Measurements from ENCODE around the gene ATP6V0A1. TPM values are rescaled to one million over a fixed set of nuclear protein-coding genes. Genes with fewer than 3 reads are reported as not detected.
A peak's percentile ranks its signal among the peaks of the same experiment; 100 is the strongest.

The ATP6V0A1 gene
- total RNA-seq, 1 donor from 2014 or later = 78.6 TPM

GRCh38 chr17:42521666-42522262 is 63.1 kb downstream of the ATP6V0A1 start:
- no peak for DNase-seq (ENCODE audit: low read depth)
- Histone ChIP-seq H3K4me3 (ENCODE audit: insufficient read depth, low read depth, low read length) (no peak overlapping the region), H3K36me3 (ENCODE audit: insufficient read depth, low read length) (no peaks in the 10 kb centered on the region), H3K4me1 (ENCODE audit: insufficient read depth, low read length) (peaks cover 73% of the 10 kb centered on the region), H3K9ac (ENCODE audit: low read length) (peak overlapping the region; percentile 84), H4K20me1 (ENCODE audit: insufficient read depth, low read length) (no peaks in the 10 kb centered on the region), H2AFZ (ENCODE audit: low read depth, low read length) (no peak overlapping the region), H3K9me3 (ENCODE audit: insufficient read depth, low read depth, low read length) (no peaks in the 10 kb centered on the region), H3K27me3 (ENCODE audit: insufficient read depth, low read length) (no peaks in the 10 kb centered on the region), H3K27ac (ENCODE audit: low read depth, low read length) (peak overlapping the region; percentile 100), H3K79me2 (ENCODE audit: insufficient read depth, low read length) (no peaks in the 10 kb centered on the region), H3K4me2 (ENCODE audit: low read length) (peak overlapping the region; percentile 79)
- H3K36me3 Mint-ChIP-seq (ENCODE audit: low read depth, unreplicated experiment) = peaks cover 11% of the 10 kb centered on the region
- TF ChIP-seq, protein P1, sequence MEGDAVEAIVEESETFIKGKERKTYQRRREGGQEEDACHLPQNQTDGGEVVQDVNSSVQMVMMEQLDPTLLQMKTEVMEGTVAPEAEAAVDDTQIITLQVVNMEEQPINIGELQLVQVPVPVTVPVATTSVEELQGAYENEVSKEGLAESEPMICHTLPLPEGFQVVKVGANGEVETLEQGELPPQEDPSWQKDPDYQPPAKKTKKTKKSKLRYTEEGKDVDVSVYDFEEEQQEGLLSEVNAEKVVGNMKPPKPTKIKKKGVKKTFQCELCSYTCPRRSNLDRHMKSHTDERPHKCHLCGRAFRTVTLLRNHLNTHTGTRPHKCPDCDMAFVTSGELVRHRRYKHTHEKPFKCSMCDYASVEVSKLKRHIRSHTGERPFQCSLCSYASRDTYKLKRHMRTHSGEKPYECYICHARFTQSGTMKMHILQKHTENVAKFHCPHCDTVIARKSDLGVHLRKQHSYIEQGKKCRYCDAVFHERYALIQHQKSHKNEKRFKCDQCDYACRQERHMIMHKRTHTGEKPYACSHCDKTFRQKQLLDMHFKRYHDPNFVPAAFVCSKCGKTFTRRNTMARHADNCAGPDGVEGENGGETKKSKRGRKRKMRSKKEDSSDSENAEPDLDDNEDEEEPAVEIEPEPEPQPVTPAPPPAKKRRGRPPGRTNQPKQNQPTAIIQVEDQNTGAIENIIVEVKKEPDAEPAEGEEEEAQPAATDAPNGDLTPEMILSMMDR (IDR thresholded peaks at IDR 0.05; ENCODE audit: insufficient read depth, low read depth, low read length) = no peak
- no peak for TF ChIP-seq EZH2 (IDR thresholded peaks at IDR 0.05; ENCODE audit: insufficient read depth, low read length)
- no peaks in the 10 kb centered on the region for H3K9me3 Mint-ChIP-seq (ENCODE audit: unreplicated experiment)
- H3K27me3 Mint-ChIP-seq (ENCODE audit: low read depth, unreplicated experiment) = no peaks in the 10 kb centered on the region
- H3K27ac Mint-ChIP-seq (ENCODE audit: unreplicated experiment) = peak overlapping the region; percentile 100
- peak overlapping the region; percentile 22 for H3K4me3 Mint-ChIP-seq (ENCODE audit: unreplicated experiment)
- H3K4me1 Mint-ChIP-seq (ENCODE audit: low read depth, unreplicated experiment) = peaks cover 82% of the 10 kb centered on the region
- no peak for FAIRE-seq

- TF ChIP-seq EZH2 (IDR thresholded peaks at IDR 0.05; ENCODE audit: insufficient read depth, low read length) = no peak
- TF ChIP-seq, protein P1 (IDR thresholded peaks at IDR 0.05; ENCODE audit: insufficient read depth, low read depth, low read length) = no peak
- no peaks in the 10 kb centered on the region for H3K9me3 Mint-ChIP-seq (ENCODE audit: unreplicated experiment)
- Histone ChIP-seq H3K79me2 (ENCODE audit: insufficient read depth, low read length) (no peaks in the 10 kb centered on the region), H3K4me1 (ENCODE audit: insufficient read depth, low read length) (peaks cover 75% of the 10 kb centered on the region), H3K27ac (ENCODE audit: low read depth, low read length) (peak overlapping the region; percentile 100), H3K9me3 (ENCODE audit: insufficient read depth, low read depth, low read length) (no peaks in the 10 kb centered on the region), H3K36me3 (ENCODE audit: insufficient read depth, low read length) (no peaks in the 10 kb centered on the region), H3K27me3 (ENCODE audit: insufficient read depth, low read length) (no peaks in the 10 kb centered on the region), H2AFZ (ENCODE audit: low read depth, low read length) (no peak overlapping the region), H3K4me2 (ENCODE audit: low read length) (no peak overlapping the region), H3K9ac (ENCODE audit: low read length) (no peak overlapping the region), H4K20me1 (ENCODE audit: insufficient read depth, low read length) (no peaks in the 10 kb centered on the region), H3K4me3 (ENCODE audit: insufficient read depth, low read depth, low read length) (no peak overlapping the region)
- no peaks in the 10 kb centered on the region for H3K27me3 Mint-ChIP-seq (ENCODE audit: low read depth, unreplicated experiment)
- H3K4me1 Mint-ChIP-seq (ENCODE audit: low read depth, unreplicated experiment) = peaks cover 81% of the 10 kb centered on the region
- peak overlapping the region; percentile 56 for H3K4me3 Mint-ChIP-seq (ENCODE audit: unreplicated experiment)
- peak overlapping the region; percentile 89 for H3K27ac Mint-ChIP-seq (ENCODE audit: unreplicated experiment)
- peaks cover 11% of the 10 kb centered on the region for H3K36me3 Mint-ChIP-seq (ENCODE audit: low read depth, unreplicated experiment)
- DNase-seq (ENCODE audit: low read depth) (no peak), FAIRE-seq (no peak)
These were observed 63.6 kb downstream of the ATP6V0A1 start for GRCh38 chr17:42522263-42522790.

DNA sequence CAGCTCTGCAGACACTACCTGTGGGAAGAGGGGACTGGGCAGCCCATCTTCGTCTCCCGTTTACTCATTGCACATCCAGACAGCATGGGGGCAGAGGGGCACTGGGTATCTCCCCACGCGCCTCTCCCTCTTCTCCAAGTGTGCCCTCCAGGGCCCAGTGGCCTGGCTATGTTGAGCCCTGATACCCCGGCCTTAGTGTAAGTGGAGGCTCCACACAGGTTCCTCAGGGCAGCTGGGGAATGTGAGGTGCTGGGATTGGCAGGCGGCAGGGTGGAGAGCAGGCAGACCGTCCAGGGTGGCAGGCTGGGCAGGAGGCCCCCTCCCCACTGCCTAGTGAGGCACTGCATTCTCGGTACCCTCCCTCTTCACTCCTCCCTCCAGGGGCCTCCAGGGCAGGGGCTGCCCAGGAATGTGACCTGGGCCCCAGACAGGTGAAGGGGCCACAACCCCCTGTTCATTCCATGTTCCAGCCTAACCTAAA is 64.2 kb downstream of the ATP6V0A1 start:
- FAIRE-seq (no peak), DNase-seq (ENCODE audit: low read depth) (no peak)
- H3K36me3 ChIP-seq (ENCODE audit: insufficient read depth, low read length) = no peaks in the 10 kb centered on the region
- H3K4me2 ChIP-seq (ENCODE audit: low read length) = no peak overlapping the region
- no peak overlapping the region for H3K27ac ChIP-seq (ENCODE audit: low read depth, low read length)
- no peaks in the 10 kb centered on the region for H4K20me1 ChIP-seq (ENCODE audit: insufficient read depth, low read length)
- no peaks in the 10 kb centered on the region for H3K79me2 ChIP-seq (ENCODE audit: insufficient read depth, low read length)
- no peak for TF ChIP-seq EZH2 (IDR thresholded peaks at IDR 0.05; ENCODE audit: insufficient read depth, low read length)
- TF ChIP-seq, protein P1 (IDR thresholded peaks at IDR 0.05; ENCODE audit: insufficient read depth, low read depth, low read length) = no peak
- peaks cover 77% of the 10 kb centered on the region for H3K4me1 Mint-ChIP-seq (ENCODE audit: low read depth, unreplicated experiment)
- peaks cover 70% of the 10 kb centered on the region for H3K4me1 ChIP-seq (ENCODE audit: insufficient read depth, low read length)
- H3K36me3 Mint-ChIP-seq (ENCODE audit: low read depth, unreplicated experiment) = peaks cover 11% of the 10 kb centered on the region
- H3K9me3 ChIP-seq (ENCODE audit: insufficient read depth, low read depth, low read length) = no peaks in the 10 kb centered on the region
- H3K27ac Mint-ChIP-seq (ENCODE audit: unreplicated experiment) = peak overlapping the region; percentile 89
- no peaks in the 10 kb centered on the region for H3K27me3 Mint-ChIP-seq (ENCODE audit: low read depth, unreplicated experiment)
- no peaks in the 10 kb centered on the region for H3K27me3 ChIP-seq (ENCODE audit: insufficient read depth, low read length)
- H3K9ac ChIP-seq (ENCODE audit: low read length) = no peak overlapping the region
- H2AFZ ChIP-seq (ENCODE audit: low read depth, low read length) = no peak overlapping the region
- no peak overlapping the region for H3K4me3 ChIP-seq (ENCODE audit: insufficient read depth, low read depth, low read length)
- H3K4me3 Mint-ChIP-seq (ENCODE audit: unreplicated experiment) = no peak overlapping the region
- no peaks in the 10 kb centered on the region for H3K9me3 Mint-ChIP-seq (ENCODE audit: unreplicated experiment)
